GM21723 (cell line): Measurements from ENCODE around the gene DGCR2.
"Not testable (repeated sequence)": the region's sequence is repeated elsewhere in the genome, so short reads cannot be mapped to it uniquely, and the experiment has no call there.

Experiments
- ATAC-seq: cut with Tn5 transposase; IDR thresholded peaks from one replicate; pipeline ENCODE4 v1.9.1; 2021; ENCODE audit warnings: mild to moderate bottlenecking, moderate library complexity; ENCODE audit not compliant: unreplicated experiment

DGCR2 gene

GRCh38 chr22:19062139-19062942 lies 59.9 kb downstream of the DGCR2 start:
- no peak for ATAC-seq

GRCh38 chr22:19061471-19062138 lies 60.6 kb downstream of the DGCR2 start:
- no peak for ATAC-seq

GRCh38 chr22:19060356-19061009 lies 61.7 kb downstream of the DGCR2 start:
- no peak for ATAC-seq

- no peak for ATAC-seq
Measured at GRCh38 chr22:19059481-19060278, 62.5 kb downstream of the DGCR2 start.

- no peak for ATAC-seq
Measured at GRCh38 chr22:19058713-19059451, 63.3 kb downstream of the DGCR2 start.

GRCh38 chr22:19057999-19058491 lies 64.2 kb downstream of the DGCR2 start:
- no peak for ATAC-seq

- no peak for ATAC-seq
Measured at GRCh38 chr22:19057539-19057938, 64.7 kb downstream of the DGCR2 start.

GRCh38 chr22:19056951-19057401 lies 65.2 kb downstream of the DGCR2 start:
- no peak for ATAC-seq

- ATAC-seq: no peak
Measured at GRCh38 chr22:19055801-19056200, 66.4 kb downstream of the DGCR2 start.

- no peak for ATAC-seq
Measured at GRCh38 chr22:19052941-19053541, 69.2 kb downstream of the DGCR2 start.

GRCh38 chr22:19051381-19052072 lies 70.7 kb downstream of the DGCR2 start:
- ATAC-seq: no peak

- not testable (repeated sequence) for ATAC-seq
Measured at GRCh38 chr22:19050847-19051246, 71.4 kb downstream of the DGCR2 start.

GRCh38 chr22:19050117-19050516 lies 72.1 kb downstream of the DGCR2 start:
- no peak for ATAC-seq

GRCh38 chr22:19048531-19048930 lies 73.7 kb downstream of the DGCR2 start:
- ATAC-seq: no peak

- ATAC-seq: no peak
Measured at GRCh38 chr22:19047993-19048392, 74.2 kb downstream of the DGCR2 start.

- no peak for ATAC-seq
Measured at GRCh38 chr22:19046719-19047609, 75.2 kb downstream of the DGCR2 start.

- no peak for ATAC-seq
Measured at GRCh38 chr22:19046287-19046686, 75.9 kb downstream of the DGCR2 start.

GRCh38 chr22:19045094-19045493 lies 77.1 kb downstream of the DGCR2 start:
- no peak for ATAC-seq
